ENCODE data around the gene WNT6. TPM values are rescaled to one million over a fixed set of nuclear protein-coding genes. Genes with fewer than 3 reads are reported as not detected.

Gene WNT6
- total and polyA plus RNA-seq, 10 of the 15 experiments (the other 5 are each of a cell fraction or from before 2014, with no cell fraction given) = 0.11 to 0.44 (median 0.22) TPM; not detected in 5

DNA sequence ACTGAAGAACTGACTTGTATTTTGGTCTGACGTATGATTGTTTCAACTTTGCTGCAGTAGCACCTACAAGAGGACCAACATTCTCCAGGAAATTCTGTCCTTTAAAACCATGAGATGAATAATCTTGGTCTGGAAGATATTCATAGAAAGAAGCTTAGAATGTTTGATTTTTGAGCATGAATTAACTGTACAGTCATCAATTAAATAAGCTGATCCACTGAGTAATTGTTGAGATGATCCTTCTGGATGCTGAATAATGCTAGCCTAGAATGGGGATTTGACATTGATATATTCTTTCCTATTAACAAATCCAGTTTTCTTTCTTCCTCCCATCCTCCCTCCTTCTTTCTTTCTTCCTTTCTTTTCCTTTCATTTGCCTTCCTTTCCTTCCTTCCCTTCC lies 60.9 kb downstream of the WNT6 start:
- intact Hi-C loops (cut with micrococcal nuclease; ENCODE audit: unreplicated experiment) = no loop called here
- DNase-seq (ENCODE audit: low read depth, low spot score) = no peak
- in situ Hi-C loops (cut with MboI) = no loop called here
- ChIA-PET CTCF (interaction anchor here (1.0 kb wide), 1 partner anchor 44 kb away, joined by 3 read pairs; no protein-coding TSS in a partner anchor), SMC1A (ENCODE audit: uncharacterized antibody, unreplicated experiment) (interaction anchor here (0.7 kb wide), 1 partner anchor 11 kb away, joined by 3 read pairs; no protein-coding TSS in a partner anchor), POLR2A (no interaction called here), RAD21 (ENCODE audit: unreplicated experiment) (no interaction called here)
- ATAC-seq = no peak
- Histone ChIP-seq H3K4me2 (ENCODE audit: control insufficient read depth, insufficient read depth) (no peak overlapping the region), H3K9ac (ENCODE audit: control insufficient read depth, insufficient read depth, low read length) (no peak overlapping the region), H3K4me3 (no peak overlapping the region), H4K20me1 (ENCODE audit: control insufficient read depth, insufficient read depth) (no peaks in the 10 kb centered on the region), H3K36me3 (ENCODE audit: control insufficient read depth in 2 of 2, insufficient read depth in 2 of 2, low read length in 1 of 2) (no peaks in the 10 kb centered on the region), H3K27ac (ENCODE audit: control insufficient read depth, insufficient read depth) (no peak overlapping the region), H3K9me3 (replicated peaks; ENCODE audit: control insufficient read depth, insufficient read depth, low read length) (peaks cover 9% of the 10 kb centered on the region; the same call in 1 of the 3 replicates), H3K79me2 (ENCODE audit: control insufficient read depth, insufficient read depth, low read length) (no peaks in the 10 kb centered on the region), H3K27me3 (replicated peaks in 1 of 2; ENCODE audit: control insufficient read depth in 2 of 2, insufficient read depth in 2 of 2, low read length in 1 of 2) (no peaks in the 10 kb centered on the region; a peak in 1 of 4 replicates), H2AFZ (ENCODE audit: control insufficient read depth, low read depth, low read length) (no peak overlapping the region), H3K4me1 (ENCODE audit: control insufficient read depth, insufficient read depth, low read length) (no peaks in the 10 kb centered on the region)
- 94% methylated on average over 1 of the region's 1 CpG for WGBS (ENCODE audit: insufficient coverage, insufficient replicate concordance, low lambda C conversion rate, missing lambda C conversion rate)
- BruUV-seq (replicated peaks) = no TSS peak
- TF ChIP-seq BACH1 (IDR thresholded peaks at IDR 0.05; ENCODE audit: borderline replicate concordance) (no peak), ZNF274 (IDR thresholded peaks at IDR 0.05; ENCODE audit: insufficient read depth, insufficient read length) (no peak), NBN (IDR thresholded peaks at IDR 0.05) (no peak), ZNF622 (IDR thresholded peaks at IDR 0.05) (no peak), CEBPZ (IDR thresholded peaks at IDR 0.05; ENCODE audit: low read depth, low read length) (no peak), FOXK2 (IDR thresholded peaks at IDR 0.05) (no peak), ZBED1 (IDR thresholded peaks at IDR 0.05; ENCODE audit: borderline replicate concordance) (no peak), SIX5 (IDR thresholded peaks at IDR 0.05; ENCODE audit: low read depth, low read length, severe bottlenecking) (no peak), TAF1 (IDR thresholded peaks at IDR 0.05; ENCODE audit: borderline replicate concordance, low read depth, low read length) (no peak), HDGF (IDR thresholded peaks at IDR 0.05) (no peak), POU2F2 (IDR thresholded peaks at IDR 0.05; ENCODE audit: borderline replicate concordance, low read depth, low read length) (no peak), MYB (IDR thresholded peaks at IDR 0.05; ENCODE audit: borderline replicate concordance, low read depth, low read length) (no peak), FOS (IDR thresholded peaks at IDR 0.05; ENCODE audit: borderline replicate concordance, extremely low read depth, insufficient read length) (no peak)
- TF ChIP-seq, protein P1, sequence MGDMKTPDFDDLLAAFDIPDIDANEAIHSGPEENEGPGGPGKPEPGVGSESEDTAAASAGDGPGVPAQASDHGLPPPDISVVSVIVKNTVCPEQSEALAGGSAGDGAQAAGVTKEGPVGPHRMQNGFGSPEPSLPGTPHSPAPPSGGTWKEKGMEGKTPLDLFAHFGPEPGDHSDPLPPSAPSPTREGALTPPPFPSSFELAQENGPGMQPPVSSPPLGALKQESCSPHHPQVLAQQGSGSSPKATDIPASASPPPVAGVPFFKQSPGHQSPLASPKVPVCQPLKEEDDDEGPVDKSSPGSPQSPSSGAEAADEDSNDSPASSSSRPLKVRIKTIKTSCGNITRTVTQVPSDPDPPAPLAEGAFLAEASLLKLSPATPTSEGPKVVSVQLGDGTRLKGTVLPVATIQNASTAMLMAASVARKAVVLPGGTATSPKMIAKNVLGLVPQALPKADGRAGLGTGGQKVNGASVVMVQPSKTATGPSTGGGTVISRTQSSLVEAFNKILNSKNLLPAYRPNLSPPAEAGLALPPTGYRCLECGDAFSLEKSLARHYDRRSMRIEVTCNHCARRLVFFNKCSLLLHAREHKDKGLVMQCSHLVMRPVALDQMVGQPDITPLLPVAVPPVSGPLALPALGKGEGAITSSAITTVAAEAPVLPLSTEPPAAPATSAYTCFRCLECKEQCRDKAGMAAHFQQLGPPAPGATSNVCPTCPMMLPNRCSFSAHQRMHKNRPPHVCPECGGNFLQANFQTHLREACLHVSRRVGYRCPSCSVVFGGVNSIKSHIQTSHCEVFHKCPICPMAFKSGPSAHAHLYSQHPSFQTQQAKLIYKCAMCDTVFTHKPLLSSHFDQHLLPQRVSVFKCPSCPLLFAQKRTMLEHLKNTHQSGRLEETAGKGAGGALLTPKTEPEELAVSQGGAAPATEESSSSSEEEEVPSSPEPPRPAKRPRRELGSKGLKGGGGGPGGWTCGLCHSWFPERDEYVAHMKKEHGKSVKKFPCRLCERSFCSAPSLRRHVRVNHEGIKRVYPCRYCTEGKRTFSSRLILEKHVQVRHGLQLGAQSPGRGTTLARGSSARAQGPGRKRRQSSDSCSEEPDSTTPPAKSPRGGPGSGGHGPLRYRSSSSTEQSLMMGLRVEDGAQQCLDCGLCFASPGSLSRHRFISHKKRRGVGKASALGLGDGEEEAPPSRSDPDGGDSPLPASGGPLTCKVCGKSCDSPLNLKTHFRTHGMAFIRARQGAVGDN (IDR thresholded peaks at IDR 0.05) = no peak
- FAIRE-seq = no peak
